ENCODE measurements around the gene RGS5. TPM values are rescaled to one million over a fixed set of nuclear protein-coding genes. Genes with fewer than 3 reads are reported as not detected.

The RGS5 gene
- total RNA-seq, 1 experiment from 2014 or later: 4.6 TPM

GRCh38 chr1:163142152-163142551 lies 60.6 kb downstream of the RGS5 start:
- Histone ChIP-seq H3K79me2 (ENCODE audit: insufficient read depth, low read length) (no peaks in the 10 kb centered on the region), H3K27ac (ENCODE audit: low read depth, low read length) (no peak overlapping the region), H3K27me3 (ENCODE audit: insufficient read depth, low read length) (no peaks in the 10 kb centered on the region), H4K20me1 (ENCODE audit: insufficient read depth) (no peaks in the 10 kb centered on the region), H3K36me3 (ENCODE audit: control insufficient read depth in 1 of 2, insufficient read depth in 2 of 2, low read length in 2 of 2) (no peaks in the 10 kb centered on the region), H3K4me1 (ENCODE audit: control insufficient read depth in 1 of 2, insufficient read depth in 2 of 2, low read length in 2 of 2) (no peaks in the 10 kb centered on the region), H3K4me2 (ENCODE audit: low read length) (no peak overlapping the region), H3K4me3 (replicated peaks in 1 of 2; ENCODE audit: low read depth in 1 of 2, low read length in 2 of 2) (no peak overlapping the region), H3K9me3 (ENCODE audit: control insufficient read depth in 1 of 2, insufficient read depth in 1 of 2, low read depth in 1 of 2, low read length in 2 of 2) (no peaks in the 10 kb centered on the region), H3K9ac (ENCODE audit: low read length) (no peak overlapping the region), H3K9me2 (ENCODE audit: insufficient read depth) (no peaks in the 10 kb centered on the region), H2AFZ (ENCODE audit: low read depth, low read length, poor library complexity, severe bottlenecking) (no peak overlapping the region)
- ATAC-seq (no peak), DNase-seq (ENCODE audit: low read depth, low spot score) (no peak)
- ChIA-PET RAD21 (ENCODE audit: low non-redundant PET in 1 of 2, low total read pairs in 2 of 2, uncharacterized antibody in 2 of 2, unreplicated experiment in 2 of 2) (no interaction called here), POLR2A (no interaction called here), CTCF (no interaction called here)
- no TSS peak for BruUV-seq (replicated peaks)
- TF ChIP-seq EZH2 (IDR thresholded peaks at IDR 0.05): no peak
- TF ChIP-seq ZNF274 (IDR thresholded peaks at IDR 0.05; ENCODE audit: low read depth, low read length): no peak
- TF ChIP-seq ATF3 (IDR thresholded peaks at IDR 0.05): no peak
- no peak for TF ChIP-seq POLR2A (IDR thresholded peaks at IDR 0.05; ENCODE audit: borderline replicate concordance, extremely low read depth, insufficient read depth, insufficient read length)
- TF ChIP-seq SIN3A (IDR thresholded peaks at IDR 0.05; ENCODE audit: low read depth): no peak
- TF ChIP-seq FOSL1 (IDR thresholded peaks at IDR 0.05; ENCODE audit: low read depth): no peak
- TF ChIP-seq EZH2phosphoT487 (IDR thresholded peaks at IDR 0.05; ENCODE audit: borderline replicate concordance): no peak
- no peak for TF ChIP-seq RAD21 (IDR thresholded peaks at IDR 0.05; ENCODE audit: low read depth)
- no peak for TF ChIP-seq YY1 (IDR thresholded peaks at IDR 0.05; ENCODE audit: extremely low read depth, insufficient replicate concordance, low read depth, low read length)
- TF ChIP-seq CTCF (IDR thresholded peaks at IDR 0.05 in 2 of 3, conservative IDR thresholded peaks at IDR 0.05 in 1 of 3; ENCODE audit: borderline replicate concordance in 1 of 3, insufficient read depth in 1 of 3, low read depth in 2 of 3, low read length in 2 of 3): no peak
- TF ChIP-seq REST (IDR thresholded peaks at IDR 0.05; ENCODE audit: low read depth): no peak
- TF ChIP-seq MAX (IDR thresholded peaks at IDR 0.05): no peak
- no peak for TF ChIP-seq ZBTB33 (IDR thresholded peaks at IDR 0.05; ENCODE audit: extremely low read depth, insufficient replicate concordance, low read length)
- intact Hi-C loops (cut with micrococcal nuclease): no loop called here

Data from HCT116 (cell line).